ENCODE data around the gene RTN4IP1. TPM values are rescaled to one million over a fixed set of nuclear protein-coding genes. Genes with fewer than 3 reads are reported as not detected.

RTN4IP1 gene
- total RNA-seq, 4 donors from 2014 or later = 2.0 to 5.9 (median 5.8) TPM; not detected in 1

GRCh38 chr6:106620931-106621672 lies 8.2 kb downstream of the RTN4IP1 start:
- Histone ChIP-seq H3K27me3 (no peaks in the 10 kb centered on the region), H3K4me3 (no peak overlapping the region), H3K9me3 (no peaks in the 10 kb centered on the region), H3K36me3 (no peaks in the 10 kb centered on the region), H3K27ac (no peak overlapping the region), H3K4me1 (no peaks in the 10 kb centered on the region)
- intact Hi-C loops (cut with DNase I; ENCODE audit: low total_unique reads) = no loop called here
- TF ChIP-seq CTCF (IDR thresholded peaks at IDR 0.05) (no peak), POLR2A (IDR thresholded peaks at IDR 0.05) (no peak)
- no peak for DNase-seq

- Histone ChIP-seq H3K4me1 (no peaks in the 10 kb centered on the region), H3K27me3 (no peaks in the 10 kb centered on the region), H3K9me3 (no peaks in the 10 kb centered on the region), H3K27ac (no peak overlapping the region), H3K36me3 (no peaks in the 10 kb centered on the region), H3K4me3 (no peak overlapping the region)
- no peak for TF ChIP-seq CTCF (IDR thresholded peaks at IDR 0.05)
- no peak for TF ChIP-seq POLR2A (IDR thresholded peaks at IDR 0.05)
- DNase-seq = no peak
- intact Hi-C loops (cut with DNase I; ENCODE audit: low total_unique reads) = no loop called here
Observed at GRCh38 chr6:106619223-106619622, 10.1 kb downstream of the RTN4IP1 start.

GRCh38 chr6:106618324-106618723 lies 11.0 kb downstream of the RTN4IP1 start:
- Histone ChIP-seq H3K4me1 (no peaks in the 10 kb centered on the region), H3K9me3 (no peaks in the 10 kb centered on the region), H3K4me3 (no peak overlapping the region), H3K36me3 (no peaks in the 10 kb centered on the region), H3K27ac (no peak overlapping the region), H3K27me3 (no peaks in the 10 kb centered on the region)
- no peak for DNase-seq
- intact Hi-C loops (cut with DNase I; ENCODE audit: low total_unique reads) = no loop called here
- TF ChIP-seq POLR2A (IDR thresholded peaks at IDR 0.05) = no peak
- TF ChIP-seq CTCF (IDR thresholded peaks at IDR 0.05) = no peak

GRCh38 chr6:106617857-106618256 lies 11.4 kb downstream of the RTN4IP1 start:
- DNase-seq = no peak
- Histone ChIP-seq H3K4me3 (no peak overlapping the region), H3K27ac (no peak overlapping the region), H3K4me1 (no peaks in the 10 kb centered on the region), H3K9me3 (no peaks in the 10 kb centered on the region), H3K27me3 (no peaks in the 10 kb centered on the region), H3K36me3 (no peaks in the 10 kb centered on the region)
- no peak for TF ChIP-seq POLR2A (IDR thresholded peaks at IDR 0.05)
- no peak for TF ChIP-seq CTCF (IDR thresholded peaks at IDR 0.05)
- intact Hi-C loops (cut with DNase I; ENCODE audit: low total_unique reads) = no loop called here

- TF ChIP-seq POLR2A (IDR thresholded peaks at IDR 0.05) (no peak), CTCF (IDR thresholded peaks at IDR 0.05) (no peak)
- no peaks in the 10 kb centered on the region for H3K36me3 ChIP-seq
- H3K27me3 ChIP-seq = no peaks in the 10 kb centered on the region
- H3K27ac ChIP-seq = no peak overlapping the region
- H3K4me3 ChIP-seq = no peak overlapping the region
- no peaks in the 10 kb centered on the region for H3K4me1 ChIP-seq
- DNase-seq = no peak
- intact Hi-C loops (cut with DNase I; ENCODE audit: low total_unique reads) = no loop called here
- H3K9me3 ChIP-seq = no peaks in the 10 kb centered on the region
Observed at GRCh38 chr6:106617302-106617701, 12.0 kb downstream of the RTN4IP1 start.
